Caco-2 (cell line): ENCODE results near the gene LTB4R. TPM values are rescaled to one million over a fixed set of nuclear protein-coding genes. Genes with fewer than 3 reads are reported as not detected.

ENCODE experiments used
- BruUV-seq: library from RNA; stranded (reverse); fragments of 400-500 nt; replicated peaks from 2 replicates; lab custom pipeline; 2021; lab: Mats Ljungman, UMichigan
- CTCF ChIA-PET: fragments of 300-600 bp; sonication (Branson Sonifier 250); formaldehyde crosslinking; loops from one replicate; lab custom pipeline; 2022; ENCODE audit warnings: antibody characterized with exemption; lab: Charles Lee
- POLR2A ChIA-PET: fragments of 300-600 bp; sonication (Branson Sonifier 250); formaldehyde crosslinking; loops from one replicate; lab custom pipeline; 2022; ENCODE audit warnings: antibody characterized with exemption; lab: Charles Lee
- DNase-seq, 2 experiments: peaks; one replicate each; pipeline versions ENCODE4 v3.0.0 to v3.0.0-alpha.2; 2020 to 2022
- H3K27me3 ChIP-seq: replicated peaks from 2 replicates; pipeline ENCODE4 v1.6.0; 2011; ENCODE audit warnings: low read length; ENCODE audit not compliant: control insufficient read depth, insufficient read depth
- H3K36me3 ChIP-seq: 2 replicates; pipeline ENCODE4 v1.5.1; 2011; ENCODE audit warnings: low read length; ENCODE audit not compliant: control insufficient read depth, insufficient read depth
- H3K4me1 ChIP-seq: fragments of 250-450 bp; sonication (Bioruptor Pico); 2 replicates; pipeline ENCODE4 v1.5.1; 2020; ENCODE audit warnings: mild to moderate bottlenecking
- H3K4me3 ChIP-seq: 2 replicates; pipeline ENCODE4 v1.5.1; 2011; ENCODE audit warnings: low read depth, mild to moderate bottlenecking, control low read depth, low read length
- H3K9me3 ChIP-seq: fragments of 250-450 bp; sonication (Bioruptor Pico); 2 replicates; pipeline ENCODE4 v1.5.1; 2020; ENCODE audit warnings: mild to moderate bottlenecking, moderate library complexity
- H3K27ac Mint-ChIP-seq: one replicate; pipeline ENCODE4 v1.8.0; 2022; ENCODE audit warnings: mixed read lengths; ENCODE audit not compliant: unreplicated experiment
- H3K27me3 Mint-ChIP-seq: one replicate; pipeline ENCODE4 v1.8.0; 2022; ENCODE audit warnings: mixed read lengths; ENCODE audit not compliant: insufficient read depth, unreplicated experiment
- H3K36me3 Mint-ChIP-seq: one replicate; pipeline ENCODE4 v1.8.0; 2022; ENCODE audit warnings: mild to moderate bottlenecking, mixed read lengths; ENCODE audit not compliant: insufficient read depth, unreplicated experiment
- H3K4me1 Mint-ChIP-seq: one replicate; pipeline ENCODE4 v1.8.0; 2022; ENCODE audit warnings: low read depth, mixed read lengths; ENCODE audit not compliant: unreplicated experiment
- H3K4me3 Mint-ChIP-seq: one replicate; pipeline ENCODE4 v1.8.0; 2022; ENCODE audit warnings: mild to moderate bottlenecking, moderate library complexity, mixed read lengths; ENCODE audit not compliant: unreplicated experiment
- H3K9me3 Mint-ChIP-seq: one replicate; pipeline ENCODE4 v1.8.0; 2022; ENCODE audit warnings: mixed read lengths; ENCODE audit not compliant: unreplicated experiment
- intact Hi-C: fragments of 100-400 bp; cut with micrococcal nuclease; formaldehyde crosslinking; loops from one replicate; pipeline ENCODE4 v1.10.0; 2022; ENCODE audit not compliant: unreplicated experiment
- total RNA-seq: library from RNA; stranded (reverse); gene quantifications from 2 replicates; pipeline ENCODE4 v1.2.3, GENCODE V29; 2022
- TF ChIP-seq, protein P1 (sequence below), 2 experiments: fragments of 200-600 bp in 1 of 2; IDR thresholded peaks; 1 replicate in 1 of 2; 2 replicates in 1 of 2; pipeline versions ENCODE4 v1.5.1 to v1.8.0; 2011 to 2022; ENCODE audit warnings: antibody characterized with exemption in 1 of 2, control low read depth in 1 of 2, inconsistent platforms in 1 of 2, low read depth in 1 of 2, low read length in 1 of 2, mild to moderate bottlenecking in 1 of 2, moderate library complexity in 1 of 2; ENCODE audit not compliant: insufficient read depth in 1 of 2, severe bottlenecking in 1 of 2, unreplicated experiment in 1 of 2

LTB4R gene
- total RNA-seq, 1 experiment from 2014 or later: 7.8 TPM

DNA sequence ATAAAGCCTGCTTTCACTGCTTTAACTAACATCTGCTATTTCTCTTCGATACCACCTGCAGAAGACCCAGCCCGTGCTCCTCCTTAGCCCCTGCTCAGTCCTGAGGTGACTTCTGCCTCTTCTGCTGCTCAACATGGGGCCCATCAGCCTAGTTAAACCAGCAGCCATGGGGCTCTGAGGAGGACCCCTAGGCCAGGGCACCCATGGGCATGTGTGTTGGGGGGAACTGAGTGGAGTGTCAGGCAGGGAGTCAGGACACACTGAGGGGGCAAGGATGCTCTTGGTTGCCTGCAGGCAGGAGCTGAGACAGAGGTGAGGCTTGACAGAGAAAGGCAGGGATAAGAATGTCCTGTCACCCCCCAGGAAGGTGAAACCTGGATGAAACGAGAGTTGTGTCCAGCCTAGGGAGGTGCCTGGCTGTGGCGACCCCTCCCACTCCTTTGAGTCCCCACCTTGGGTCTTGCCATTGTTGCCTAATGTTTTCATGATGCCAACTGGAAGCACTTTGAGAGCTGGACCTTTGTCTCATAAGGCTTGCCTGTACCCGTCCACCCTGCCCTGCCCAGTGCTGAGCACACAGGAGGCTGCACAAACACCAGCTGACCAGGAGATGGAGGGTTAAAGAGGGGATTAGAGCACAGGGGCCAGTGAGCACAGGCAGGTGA, 27.4 kb upstream of the LTB4R start:
- Histone ChIP-seq H3K27me3 (no peaks in the 10 kb centered on the region), H3K4me1 (no peaks in the 10 kb centered on the region), H3K4me3 (no peak overlapping the region), H3K9me3 (no peaks in the 10 kb centered on the region), H3K36me3 (no peaks in the 10 kb centered on the region)
- Mint-ChIP-seq H3K27ac (no peak overlapping the region), H3K4me1 (no peaks in the 10 kb centered on the region), H3K9me3 (no peaks in the 10 kb centered on the region), H3K4me3 (no peak overlapping the region), H3K27me3 (no peaks in the 10 kb centered on the region), H3K36me3 (no peaks in the 10 kb centered on the region)
- no peak for DNase-seq
- no TSS peak for BruUV-seq
- CTCF ChIA-PET: no interaction called here
- TF ChIP-seq, protein P1, sequence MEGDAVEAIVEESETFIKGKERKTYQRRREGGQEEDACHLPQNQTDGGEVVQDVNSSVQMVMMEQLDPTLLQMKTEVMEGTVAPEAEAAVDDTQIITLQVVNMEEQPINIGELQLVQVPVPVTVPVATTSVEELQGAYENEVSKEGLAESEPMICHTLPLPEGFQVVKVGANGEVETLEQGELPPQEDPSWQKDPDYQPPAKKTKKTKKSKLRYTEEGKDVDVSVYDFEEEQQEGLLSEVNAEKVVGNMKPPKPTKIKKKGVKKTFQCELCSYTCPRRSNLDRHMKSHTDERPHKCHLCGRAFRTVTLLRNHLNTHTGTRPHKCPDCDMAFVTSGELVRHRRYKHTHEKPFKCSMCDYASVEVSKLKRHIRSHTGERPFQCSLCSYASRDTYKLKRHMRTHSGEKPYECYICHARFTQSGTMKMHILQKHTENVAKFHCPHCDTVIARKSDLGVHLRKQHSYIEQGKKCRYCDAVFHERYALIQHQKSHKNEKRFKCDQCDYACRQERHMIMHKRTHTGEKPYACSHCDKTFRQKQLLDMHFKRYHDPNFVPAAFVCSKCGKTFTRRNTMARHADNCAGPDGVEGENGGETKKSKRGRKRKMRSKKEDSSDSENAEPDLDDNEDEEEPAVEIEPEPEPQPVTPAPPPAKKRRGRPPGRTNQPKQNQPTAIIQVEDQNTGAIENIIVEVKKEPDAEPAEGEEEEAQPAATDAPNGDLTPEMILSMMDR (IDR thresholded peaks at IDR 0.05; ENCODE audit: insufficient read depth in 1 of 2, low read depth in 1 of 2, low read length in 1 of 2, severe bottlenecking in 1 of 2, unreplicated experiment in 1 of 2): no peak
- POLR2A ChIA-PET: interaction anchor here (0.6 kb wide), 1 partner anchor 40 kb away, joined by 5 read pairs; no protein-coding TSS in a partner anchor
- intact Hi-C loops: no loop called here

DNA sequence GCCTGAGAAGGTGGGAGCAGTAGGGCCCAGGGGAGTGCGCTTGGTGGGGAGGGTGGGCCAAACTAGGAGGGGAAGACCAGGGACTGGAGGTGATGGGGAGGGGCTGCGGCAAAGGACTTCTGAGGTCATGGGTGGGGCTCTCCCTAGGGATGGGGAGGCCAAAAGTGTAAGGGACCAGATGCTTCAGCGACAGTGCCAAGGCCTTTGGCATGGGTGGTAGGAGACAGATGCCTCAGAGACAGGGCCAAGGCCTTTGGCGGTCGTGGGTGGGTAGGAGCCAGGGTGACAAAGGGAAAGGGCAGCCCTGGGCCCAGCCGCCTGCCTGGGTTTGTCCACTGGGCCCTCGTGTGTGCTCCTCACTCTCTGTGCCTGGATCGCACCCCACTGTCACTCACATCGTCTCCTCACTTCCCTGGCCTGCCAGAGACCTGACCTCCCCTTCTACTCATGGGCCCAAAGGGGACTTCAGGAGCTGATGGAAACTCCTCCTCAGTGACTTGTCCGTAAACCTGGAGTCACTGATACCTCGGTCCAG, 26.7 kb upstream of the LTB4R start:
- TF ChIP-seq, protein P1 (IDR thresholded peaks at IDR 0.05; ENCODE audit: insufficient read depth in 1 of 2, low read depth in 1 of 2, low read length in 1 of 2, severe bottlenecking in 1 of 2, unreplicated experiment in 1 of 2): no peak
- Mint-ChIP-seq H3K36me3 (no peaks in the 10 kb centered on the region), H3K4me3 (no peak overlapping the region), H3K27me3 (no peaks in the 10 kb centered on the region), H3K9me3 (no peaks in the 10 kb centered on the region), H3K4me1 (no peaks in the 10 kb centered on the region), H3K27ac (no peak overlapping the region)
- Histone ChIP-seq H3K36me3 (no peaks in the 10 kb centered on the region), H3K4me3 (no peak overlapping the region), H3K9me3 (no peaks in the 10 kb centered on the region), H3K4me1 (no peaks in the 10 kb centered on the region), H3K27me3 (no peaks in the 10 kb centered on the region)
- DNase-seq: no peak
- ChIA-PET CTCF (no interaction called here), POLR2A (no interaction called here)
- intact Hi-C loops: no loop called here
- BruUV-seq: no TSS peak

DNA sequence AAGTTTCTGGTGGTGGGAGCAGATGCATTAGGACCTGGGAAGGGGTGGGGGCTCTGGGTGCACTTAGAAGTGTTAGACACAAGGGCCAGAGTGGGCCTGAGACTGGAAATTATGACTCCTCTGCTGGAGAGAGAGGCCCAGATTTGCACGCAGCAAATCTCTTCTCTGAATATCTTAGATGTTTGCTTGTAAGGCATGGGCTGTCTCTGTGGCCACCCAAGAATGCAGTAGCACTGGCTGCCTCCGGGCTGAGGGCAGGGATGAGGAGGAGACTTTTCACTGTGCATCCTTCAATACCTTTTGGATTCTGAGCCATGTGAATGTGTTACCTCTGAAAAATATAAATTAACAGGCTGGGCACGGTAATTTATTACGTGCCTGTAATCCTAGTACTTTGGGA, 26.0 kb upstream of the LTB4R start:
- H3K27me3 ChIP-seq: no peaks in the 10 kb centered on the region
- ChIA-PET POLR2A (no interaction called here), CTCF (interaction anchor here (0.6 kb wide), 1 partner anchor 10 kb away, joined by 4 read pairs; no protein-coding TSS in a partner anchor)
- Mint-ChIP-seq H3K4me1 (no peaks in the 10 kb centered on the region), H3K36me3 (no peaks in the 10 kb centered on the region), H3K4me3 (no peak overlapping the region), H3K27me3 (no peaks in the 10 kb centered on the region), H3K9me3 (no peaks in the 10 kb centered on the region), H3K27ac (no peak overlapping the region)
- no peaks in the 10 kb centered on the region for H3K36me3 ChIP-seq
- TF ChIP-seq, protein P1 (IDR thresholded peaks at IDR 0.05; ENCODE audit: insufficient read depth in 1 of 2, low read depth in 1 of 2, low read length in 1 of 2, severe bottlenecking in 1 of 2, unreplicated experiment in 1 of 2): no peak
- no peaks in the 10 kb centered on the region for H3K9me3 ChIP-seq
- H3K4me3 ChIP-seq: no peak overlapping the region
- intact Hi-C loops: no loop called here
- H3K4me1 ChIP-seq: no peaks in the 10 kb centered on the region
- BruUV-seq: no TSS peak
- no peak for DNase-seq
